Fibroblast of upper back skin (primary cell): ENCODE data around the gene HSPB6.

ENCODE experiments used
- DNase-seq: peaks from one replicate; pipeline ENCODE4 v3.0.0-alpha.2; 2013

HSPB6 gene

DNA sequence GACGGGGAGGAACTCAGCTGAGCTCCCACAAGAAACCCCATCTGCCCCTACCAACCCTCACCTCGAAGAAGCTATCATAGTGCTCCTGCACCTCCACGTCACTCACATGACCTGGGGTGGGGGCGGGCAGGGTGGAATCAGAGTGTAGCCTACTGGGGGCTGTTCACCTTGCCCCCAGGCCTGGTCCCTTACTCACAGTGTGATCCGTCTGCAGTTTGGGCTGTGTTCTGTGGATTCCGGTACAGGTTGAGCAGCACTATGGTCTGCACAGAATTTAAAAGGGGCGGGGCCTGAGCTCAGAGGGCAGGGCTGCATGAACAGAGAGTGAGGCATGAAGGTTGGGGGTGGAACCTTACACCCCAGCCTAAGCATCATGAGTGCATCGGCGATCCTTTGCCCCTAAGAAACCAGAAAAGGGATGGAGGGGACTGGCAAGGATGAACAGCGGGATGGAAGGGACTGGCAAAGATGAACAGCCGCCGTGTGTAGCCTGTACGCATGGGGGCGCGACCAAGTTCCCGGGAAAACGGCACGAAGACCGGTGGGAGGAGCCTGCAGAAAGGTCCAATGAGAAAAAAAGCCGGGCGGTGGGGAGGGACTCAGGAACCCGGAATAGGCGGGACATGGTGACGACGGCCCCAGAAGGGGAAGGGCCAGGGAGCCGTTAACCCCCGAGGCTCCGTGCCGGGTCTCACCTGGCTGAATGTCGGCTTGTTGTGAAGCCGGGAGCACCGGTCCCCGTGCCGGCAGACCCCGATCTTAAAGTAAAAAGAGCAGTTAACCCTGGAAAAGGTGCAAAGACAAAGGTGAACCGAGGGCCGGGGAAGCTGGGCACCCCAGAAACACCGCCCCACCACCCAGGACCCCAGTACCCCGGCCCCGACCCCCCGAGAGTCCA lies 12.2 kb downstream of the HSPB6 start:
- DNase-seq, result peak; percentile 96

DNA sequence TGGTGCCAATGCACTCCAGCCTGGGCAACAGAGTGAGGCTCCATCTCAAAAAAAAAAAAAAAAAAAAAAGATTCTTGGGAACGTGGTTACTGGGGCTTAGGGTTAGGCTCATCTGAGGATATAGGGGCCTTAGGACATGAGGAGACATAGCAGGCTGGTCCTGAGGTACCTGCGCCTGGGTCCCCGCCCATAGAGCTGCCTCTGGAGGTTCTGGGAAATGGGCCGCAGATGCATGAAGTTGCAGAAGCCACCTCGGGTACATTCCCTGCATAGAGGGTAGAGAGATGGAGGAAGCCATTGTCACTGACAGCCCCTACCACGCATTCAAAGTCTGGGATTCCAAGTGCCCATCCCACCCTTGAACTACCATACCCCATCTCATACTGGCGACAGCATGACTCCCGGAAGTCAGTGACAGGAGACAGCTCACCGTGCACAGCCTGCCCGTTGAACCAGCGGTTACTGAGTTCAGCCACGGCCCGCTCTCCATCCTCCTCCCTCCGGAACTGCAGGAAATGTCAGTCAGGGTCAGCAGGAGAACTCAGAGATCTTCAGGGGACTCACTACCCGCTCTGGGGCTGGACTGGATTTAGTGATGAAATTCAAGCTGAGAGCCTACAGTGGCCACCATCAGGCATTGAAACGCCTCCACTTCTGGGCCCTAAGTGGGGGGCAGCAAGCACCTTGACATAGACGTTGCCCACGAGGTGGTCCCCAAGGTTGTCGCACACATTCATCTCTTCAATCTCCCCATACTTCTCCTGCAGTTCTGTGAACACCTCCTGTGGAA lies 13.0 kb downstream of the HSPB6 start:
- no peak for DNase-seq

DNA sequence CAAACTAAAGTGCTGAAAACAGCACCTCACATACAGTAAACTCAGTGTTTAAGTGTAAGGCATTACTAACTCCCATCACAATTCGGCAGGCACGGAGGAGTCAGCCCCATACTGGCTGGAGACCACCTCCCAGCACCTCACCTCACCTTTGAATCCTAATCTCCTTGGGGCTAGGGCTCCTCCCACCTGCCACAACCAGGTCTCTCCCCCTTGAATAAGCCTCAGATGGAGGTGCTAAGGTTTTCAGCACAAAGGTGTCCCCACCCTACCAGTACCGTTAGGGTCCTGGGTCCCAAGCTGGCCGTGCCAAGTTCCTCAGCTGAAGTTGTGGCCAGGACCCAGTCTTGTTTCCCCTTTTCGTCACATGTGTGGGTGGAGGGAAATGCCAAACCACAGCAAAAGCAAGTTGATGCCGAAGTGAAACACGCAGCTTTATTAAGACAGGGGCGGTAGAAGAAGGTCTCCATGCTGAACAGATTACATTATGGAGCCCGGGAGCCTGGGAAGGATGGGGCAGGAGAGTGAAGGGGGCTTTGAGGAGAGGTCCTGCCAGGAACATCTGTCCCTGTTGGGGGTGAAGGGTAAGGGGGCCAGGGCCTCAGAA lies 14.6 kb downstream of the HSPB6 start, which contains the start of gene IGFLR1:
TSS of gene IGFLR1 (minus strand) at position 332 of the 604 bp plus-strand sequence. CDS start 1,272 bp downstream, outside the sequence.
- DNase-seq, result no peak

DNA sequence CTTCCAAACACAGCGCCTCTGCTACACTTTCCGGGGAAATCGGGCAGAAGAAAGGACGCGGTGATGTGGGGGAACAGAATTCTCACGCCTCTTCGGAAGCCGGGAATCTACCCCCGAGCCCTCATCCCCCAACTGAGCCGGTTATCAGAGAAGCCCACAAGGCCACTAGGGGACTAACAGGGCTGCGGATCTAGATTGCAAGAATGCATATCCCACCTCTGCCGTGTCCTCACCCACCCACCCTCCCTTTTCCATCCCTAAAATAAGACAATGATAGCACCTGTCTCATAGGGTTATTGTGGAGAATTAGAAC lies 15.7 kb downstream of the HSPB6 start:
- no peak for DNase-seq

DNA sequence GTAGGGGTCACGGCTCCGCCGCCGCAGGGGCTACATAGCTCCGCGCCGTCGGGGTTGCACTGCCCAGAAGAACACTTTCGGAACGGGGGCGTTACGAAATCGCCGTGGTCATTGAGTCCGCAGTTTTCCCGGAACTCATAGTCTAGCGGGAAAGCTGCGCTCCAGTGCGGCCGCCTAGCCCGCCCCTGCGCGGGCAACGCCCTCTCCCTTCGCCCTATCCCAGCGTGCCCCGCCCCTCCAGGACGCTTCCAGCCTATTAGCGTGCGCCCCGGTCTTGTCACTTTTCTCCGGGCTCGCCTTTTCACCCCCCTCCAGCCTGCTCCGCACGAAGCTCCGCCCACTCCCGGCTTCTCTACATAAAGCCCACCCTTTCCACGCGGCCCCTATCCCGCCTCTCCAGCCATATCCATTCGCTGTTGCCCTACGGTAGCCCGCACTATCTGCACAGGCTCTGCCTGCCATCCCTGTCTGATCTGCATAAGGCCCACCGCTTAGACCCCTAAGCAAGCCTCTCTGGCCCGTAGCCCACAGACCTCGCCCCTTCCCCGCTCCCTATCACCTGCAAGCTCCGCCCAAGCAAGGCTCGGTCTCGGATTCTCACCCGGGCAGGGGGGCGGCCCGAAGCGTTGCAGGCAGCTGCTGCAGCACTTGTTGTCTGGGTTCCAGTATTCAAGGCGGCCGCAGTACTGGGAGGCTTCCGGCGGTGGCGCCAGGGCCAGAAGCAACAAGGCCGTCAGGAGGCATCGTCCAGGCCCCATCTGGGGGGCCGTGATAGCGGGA lies 16.2 kb downstream of the HSPB6 start:
- DNase-seq, result peak; percentile 97

DNA sequence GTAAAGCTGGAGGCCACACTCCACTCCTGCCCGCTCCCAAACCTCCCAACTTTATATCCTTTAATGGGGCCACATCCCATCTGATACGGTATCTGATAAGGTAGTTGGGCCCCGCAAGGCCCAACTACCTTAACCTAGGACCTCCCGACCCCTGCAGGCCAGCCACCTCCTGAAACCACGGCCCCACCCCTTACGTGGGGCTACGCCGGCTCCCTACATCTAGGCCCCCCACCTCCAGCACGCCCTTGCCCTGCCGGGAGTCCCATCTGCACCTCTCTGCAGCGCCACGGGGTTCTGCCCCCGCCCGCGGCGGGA lies 16.8 kb downstream of the HSPB6 start:
- no peak for DNase-seq

DNA sequence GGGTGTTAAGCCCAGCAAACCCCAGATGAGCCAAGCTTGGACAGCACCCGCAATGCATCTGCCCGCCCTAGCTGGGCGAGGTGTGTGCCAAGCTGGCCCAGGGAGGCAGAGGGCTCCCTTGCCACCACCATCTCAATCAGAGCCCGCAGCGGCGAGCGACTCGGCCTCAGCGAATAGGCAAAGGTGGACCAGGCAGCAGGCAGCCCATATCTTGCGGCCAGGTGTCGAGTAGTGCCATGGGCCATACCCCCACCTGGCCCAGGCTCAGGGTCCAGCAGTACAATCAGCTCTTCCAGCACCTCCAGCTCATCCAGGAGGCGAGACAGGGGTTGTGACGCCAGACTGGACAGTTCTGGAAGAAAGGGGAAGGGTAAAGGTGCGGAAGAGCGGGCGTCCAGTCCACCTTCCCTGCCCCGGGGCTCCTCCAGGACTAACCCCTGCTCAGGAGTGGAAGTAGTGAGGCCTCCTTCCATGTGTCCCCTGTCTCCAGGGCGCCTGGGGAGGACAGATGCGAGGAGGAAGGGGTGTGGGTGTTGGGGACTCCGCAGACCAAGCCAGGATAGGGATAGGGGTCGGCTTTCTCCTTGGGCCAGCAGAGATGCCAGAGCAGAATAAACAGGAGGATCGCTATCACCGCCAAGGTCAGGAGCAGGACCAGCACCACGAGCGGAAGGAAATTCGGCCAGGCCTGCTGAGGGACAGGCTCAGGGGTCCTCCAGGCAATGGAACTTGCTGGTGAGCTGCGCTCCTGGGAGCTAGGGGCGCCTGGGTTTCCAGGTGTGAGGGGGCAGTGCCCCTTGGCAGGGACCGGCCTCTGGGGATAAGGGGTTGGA lies 17.3 kb downstream of the HSPB6 start:
- DNase-seq, result no peak

DNA sequence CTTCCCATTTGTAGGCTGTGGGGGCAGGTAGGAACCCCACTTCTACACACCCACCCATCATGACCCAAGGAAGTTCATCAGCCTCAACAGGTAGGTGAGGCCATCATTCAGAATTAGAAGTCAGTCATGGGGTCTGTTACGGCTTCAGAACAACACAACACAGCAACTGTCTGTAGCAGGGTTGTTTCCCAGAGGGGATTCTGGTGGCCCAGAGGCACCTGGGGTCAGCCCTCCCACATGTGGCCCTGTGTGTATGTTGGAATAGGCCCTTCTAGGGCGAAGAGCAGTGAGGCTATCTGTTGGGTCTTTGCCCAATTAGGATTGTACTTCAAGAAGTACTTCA lies 18.0 kb downstream of the HSPB6 start:
- no peak for DNase-seq

DNA sequence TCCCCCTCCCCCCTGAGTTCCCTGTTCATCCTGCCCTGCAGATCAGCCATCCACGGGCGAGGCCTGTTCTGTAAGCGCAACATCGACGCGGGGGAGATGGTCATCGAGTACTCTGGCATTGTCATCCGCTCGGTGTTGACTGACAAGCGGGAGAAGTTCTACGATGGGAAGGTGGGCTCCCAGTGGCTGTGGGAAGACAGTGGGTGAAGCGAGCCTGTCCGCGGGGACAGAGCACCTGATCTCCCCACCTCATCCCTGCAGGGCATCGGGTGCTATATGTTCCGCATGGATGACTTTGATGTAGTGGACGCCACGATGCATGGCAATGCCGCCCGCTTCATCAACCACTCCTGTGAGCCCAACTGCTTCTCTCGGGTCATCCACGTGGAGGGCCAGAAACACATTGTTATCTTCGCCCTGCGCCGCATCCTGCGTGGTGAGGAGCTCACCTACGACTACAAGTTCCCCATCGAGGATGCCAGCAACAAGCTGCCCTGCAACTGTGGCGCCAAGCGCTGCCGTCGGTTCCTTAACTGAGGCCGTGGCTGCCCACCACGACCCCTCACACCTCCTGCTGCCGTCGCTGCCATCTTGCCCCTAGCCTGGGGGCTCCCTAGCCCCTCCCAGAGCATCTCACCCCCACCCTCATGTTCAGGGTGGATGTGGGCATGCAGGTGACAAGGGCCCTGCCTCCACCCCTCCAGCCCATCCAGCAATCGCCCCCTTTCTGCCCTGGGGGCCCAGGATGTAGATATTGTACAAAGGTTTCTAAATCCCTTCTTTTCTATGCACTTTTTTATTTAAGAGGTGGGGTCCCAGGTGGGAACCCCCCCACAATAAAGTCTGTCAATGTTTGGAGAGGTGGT lies 18.6 kb downstream of the HSPB6 start:
- DNase-seq, result no peak

DNA sequence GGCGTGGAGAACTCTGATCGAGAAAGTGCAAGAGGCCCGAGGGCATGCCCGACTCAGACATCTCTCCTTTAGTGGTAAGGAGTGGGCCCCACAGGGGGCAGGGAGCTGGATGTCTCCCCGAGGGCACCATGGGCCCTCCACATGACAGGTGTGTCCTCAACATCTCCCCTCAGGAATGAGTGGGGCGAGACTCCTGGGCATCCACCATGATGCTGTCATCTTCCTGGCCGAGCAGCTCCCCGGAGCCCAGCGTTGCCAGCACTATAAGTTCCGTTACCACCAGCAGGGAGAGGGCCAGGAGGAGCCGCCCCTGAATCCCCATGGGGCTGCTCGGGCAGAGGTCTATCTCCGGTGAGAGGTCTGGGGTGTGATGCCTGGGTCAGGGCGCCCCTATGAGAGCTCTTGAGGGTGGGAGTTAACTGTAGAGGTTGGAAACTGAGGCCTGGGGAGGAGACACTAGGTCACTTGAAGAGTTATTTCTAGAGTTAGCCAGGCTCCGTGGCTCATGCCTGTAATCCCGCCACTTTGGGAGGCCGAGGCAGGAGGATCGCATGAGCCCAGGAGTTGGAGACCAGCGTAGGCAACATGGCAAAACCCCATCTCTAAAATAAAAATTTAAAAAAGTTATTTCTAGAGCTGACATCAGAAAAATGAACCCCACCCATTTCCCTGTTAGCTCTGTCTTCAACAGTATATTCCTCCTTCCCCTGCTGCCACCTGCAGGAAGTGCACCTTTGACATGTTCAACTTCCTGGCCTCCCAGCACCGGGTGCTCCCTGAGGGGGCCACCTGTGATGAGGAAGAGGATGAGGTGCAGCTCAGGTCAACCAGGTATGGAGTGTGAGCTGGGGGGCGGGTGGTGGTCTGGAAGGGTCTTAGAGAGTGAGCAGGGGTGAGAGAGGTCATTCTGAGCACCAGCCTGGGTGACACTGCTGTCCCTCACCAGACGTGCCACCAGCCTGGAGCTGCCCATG lies 19.6 kb downstream of the HSPB6 start:
- DNase-seq, result no peak

DNA sequence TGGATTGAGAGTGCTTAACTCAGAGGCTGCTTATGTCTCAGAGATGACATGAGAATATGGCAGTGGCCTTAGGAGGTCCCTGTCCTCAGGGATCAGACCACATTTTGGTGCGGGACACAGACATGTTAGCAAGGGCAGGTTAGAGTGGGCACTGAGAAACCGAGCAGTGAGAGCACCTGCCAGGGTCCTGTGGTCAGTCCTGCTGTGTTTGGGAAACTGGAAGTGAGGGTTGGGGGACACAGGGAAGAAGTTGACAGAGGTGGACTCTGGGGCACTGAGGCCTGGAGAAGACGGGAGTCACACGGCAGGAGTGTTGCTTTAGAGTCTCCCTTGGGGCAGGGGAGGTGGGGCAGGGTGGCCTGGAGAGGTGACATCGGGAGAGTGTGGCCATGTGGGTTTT lies 21.9 kb downstream of the HSPB6 start:
- DNase-seq, result no peak

DNA sequence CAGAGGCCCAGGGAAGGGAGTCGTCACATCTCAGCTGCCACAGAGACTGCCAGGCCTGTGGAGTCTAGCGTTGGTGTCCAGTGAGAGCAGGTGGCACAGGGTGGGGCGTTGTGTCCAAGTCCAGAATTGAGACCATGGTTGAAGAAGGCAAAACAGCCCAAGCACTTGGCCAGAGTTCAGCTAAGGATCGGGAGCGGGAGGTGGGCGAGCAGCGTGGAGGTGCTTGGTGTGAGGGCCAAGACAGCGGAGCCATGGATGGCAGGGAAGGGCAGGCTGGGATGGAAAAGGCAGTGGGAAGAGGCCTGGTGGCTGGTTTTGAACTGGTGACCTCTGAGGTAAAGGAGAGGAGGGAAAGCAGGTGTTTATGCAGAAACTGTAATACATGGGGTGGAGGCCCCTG lies 22.6 kb downstream of the HSPB6 start:
- DNase-seq, result no peak

DNA sequence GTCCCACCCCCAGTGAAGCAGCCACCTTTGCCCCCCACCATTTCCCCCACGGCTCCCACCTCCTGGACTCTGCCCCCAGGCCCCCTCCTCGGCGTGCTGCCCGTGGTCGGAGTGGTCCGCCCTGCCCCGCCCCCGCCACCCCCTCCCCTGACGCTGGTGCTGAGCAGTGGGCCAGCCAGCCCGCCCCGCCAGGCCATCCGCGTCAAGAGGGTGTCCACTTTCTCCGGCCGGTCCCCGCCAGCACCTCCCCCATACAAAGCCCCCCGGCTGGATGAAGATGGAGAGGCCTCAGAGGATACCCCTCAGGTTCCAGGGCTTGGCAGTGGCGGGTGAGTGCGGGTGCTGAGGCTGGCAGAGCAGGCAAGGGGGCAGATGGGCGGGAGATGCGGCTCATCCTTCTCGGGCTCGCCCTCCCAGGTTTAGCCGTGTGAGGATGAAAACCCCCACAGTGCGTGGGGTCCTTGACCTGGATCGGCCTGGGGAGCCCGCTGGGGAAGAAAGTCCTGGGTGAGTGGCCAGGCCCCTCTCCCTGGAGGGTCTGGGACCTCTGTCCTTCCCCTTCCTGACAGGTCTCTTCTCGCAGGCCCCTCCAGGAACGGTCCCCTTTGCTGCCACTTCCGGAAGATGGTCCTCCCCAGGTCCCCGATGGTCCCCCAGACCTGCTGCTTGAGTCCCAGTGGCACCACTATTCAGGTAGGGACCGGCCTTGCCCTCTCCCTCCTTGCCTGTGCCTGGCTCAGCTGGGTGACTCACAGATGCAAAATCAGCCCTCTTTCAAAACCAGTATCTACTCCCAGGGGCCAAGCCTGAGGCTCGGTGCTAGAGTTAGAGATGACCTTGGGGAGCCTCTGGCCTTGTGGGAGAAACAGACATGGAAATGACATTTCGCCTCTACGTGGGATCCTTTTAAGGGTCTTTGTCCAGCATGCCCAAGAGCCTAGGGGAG lies 23.4 kb downstream of the HSPB6 start:
- DNase-seq, result no peak

DNA sequence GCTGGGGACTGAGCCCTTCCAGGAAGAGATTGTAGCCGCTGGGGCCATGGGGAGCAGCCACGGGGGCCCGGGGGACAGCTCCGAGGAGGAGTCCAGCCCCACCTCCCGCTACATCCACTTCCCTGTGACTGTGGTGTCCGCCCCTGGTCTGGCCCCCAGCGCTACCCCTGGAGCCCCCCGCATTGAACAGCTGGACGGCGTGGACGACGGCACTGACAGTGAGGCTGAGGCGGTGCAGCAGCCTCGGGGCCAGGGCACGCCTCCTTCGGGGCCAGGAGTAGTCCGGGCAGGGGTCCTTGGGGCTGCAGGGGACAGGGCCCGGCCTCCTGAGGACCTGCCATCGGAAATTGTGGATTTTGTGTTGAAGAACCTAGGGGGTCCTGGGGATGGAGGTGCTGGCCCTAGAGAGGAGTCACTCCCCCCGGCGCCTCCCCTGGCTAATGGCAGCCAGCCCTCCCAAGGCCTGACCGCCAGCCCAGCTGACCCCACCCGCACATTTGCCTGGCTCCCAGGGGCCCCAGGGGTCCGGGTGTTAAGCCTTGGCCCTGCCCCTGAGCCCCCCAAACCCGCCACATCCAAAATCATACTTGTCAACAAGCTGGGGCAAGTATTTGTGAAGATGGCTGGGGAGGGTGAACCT lies 24.2 kb downstream of the HSPB6 start:
- no peak for DNase-seq

DNA sequence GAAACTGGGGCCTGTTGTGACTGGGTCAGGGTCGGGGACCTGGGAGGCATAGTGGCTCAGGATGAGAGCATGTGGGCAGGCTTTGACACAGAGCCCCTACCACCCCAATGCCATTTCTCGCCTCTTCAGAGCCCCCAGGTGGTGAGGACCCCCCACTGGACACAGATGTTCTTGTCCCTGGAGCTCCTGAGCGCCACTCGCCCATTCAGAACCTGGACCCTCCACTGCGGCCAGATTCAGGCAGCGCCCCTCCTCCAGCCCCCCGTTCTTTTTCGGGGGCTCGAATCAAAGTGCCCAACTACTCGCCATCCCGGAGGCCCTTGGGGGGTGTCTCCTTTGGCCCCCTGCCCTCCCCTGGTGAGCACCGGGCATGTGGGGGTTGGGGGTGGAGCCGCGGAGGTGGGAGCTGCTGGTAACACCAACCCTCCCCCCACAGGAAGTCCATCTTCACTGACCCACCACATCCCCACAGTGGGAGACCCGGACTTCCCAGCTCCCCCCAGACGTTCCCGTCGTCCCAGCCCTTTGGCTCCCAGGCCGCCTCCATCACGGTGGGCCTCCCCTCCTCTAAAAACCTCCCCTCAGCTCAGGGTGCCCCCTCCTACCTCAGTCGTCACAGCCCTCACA lies 24.9 kb downstream of the HSPB6 start:
- DNase-seq, result no peak

DNA sequence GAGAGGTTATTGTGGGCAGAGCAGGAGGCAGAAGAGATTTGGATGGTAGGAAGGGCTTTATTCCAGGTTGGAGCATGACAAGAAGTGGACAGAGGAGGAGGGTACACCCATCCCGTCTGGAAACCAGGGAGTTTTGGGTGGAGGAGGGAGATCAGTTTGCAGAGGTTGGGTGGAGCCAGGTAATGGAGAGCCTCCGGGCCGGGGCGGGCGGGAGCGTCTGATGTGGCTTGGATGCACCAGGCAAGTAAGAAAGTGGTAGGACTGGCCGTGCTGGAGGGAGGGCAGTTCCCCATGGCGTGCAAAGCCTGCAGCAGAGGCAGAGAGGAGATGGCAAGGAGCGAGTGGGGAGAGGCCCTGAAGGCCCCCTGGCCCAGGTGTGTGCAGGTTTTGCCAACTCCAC lies 25.5 kb downstream of the HSPB6 start:
- no peak for DNase-seq

DNA sequence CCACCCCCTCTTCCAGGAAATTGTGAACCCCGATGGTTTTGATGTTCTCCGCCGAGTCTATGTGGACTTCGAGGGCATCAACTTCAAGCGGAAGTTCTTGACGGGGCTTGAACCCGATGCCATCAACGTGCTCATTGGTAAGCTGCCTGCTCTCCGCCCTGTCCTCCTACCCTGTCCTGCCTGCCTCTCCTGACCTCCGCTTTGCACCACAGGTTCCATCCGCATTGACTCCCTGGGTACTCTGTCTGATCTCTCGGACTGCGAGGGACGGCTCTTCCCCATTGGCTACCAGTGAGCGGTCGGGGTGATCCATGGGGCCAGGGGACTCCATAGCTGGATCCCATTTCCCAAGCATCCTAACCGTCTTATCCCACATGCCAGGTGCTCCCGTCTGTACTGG lies 26.5 kb downstream of the HSPB6 start:
- DNase-seq, result no peak

DNA sequence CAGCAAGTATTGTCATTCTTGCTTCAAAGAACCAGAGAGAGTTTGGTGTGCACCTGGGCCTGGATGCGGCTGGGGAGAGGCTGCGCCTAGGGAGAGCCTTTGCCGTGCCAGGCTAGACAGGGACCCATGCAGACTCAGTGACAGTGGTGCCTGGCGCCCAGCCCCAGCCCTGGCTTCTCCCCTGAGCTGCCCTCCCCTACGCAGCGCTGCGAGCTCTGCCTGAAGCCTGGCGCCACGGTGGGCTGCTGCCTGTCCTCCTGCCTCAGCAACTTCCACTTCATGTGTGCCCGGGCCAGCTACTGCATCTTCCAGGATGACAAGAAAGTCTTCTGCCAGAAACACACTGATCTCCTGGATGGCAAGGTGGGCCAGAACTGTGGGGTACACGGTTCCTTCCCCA lies 27.1 kb downstream of the HSPB6 start:
- DNase-seq, result no peak
